Prostate gland (tissue), 2 donors: ENCODE results near the gene MAP4K5.

Experiments
- CTCF ChIP-seq, 4 experiments: fragments of 200-600 bp in 2 of 4; fragments of 450-650 bp in 2 of 4; sonication (generic) in 2 of 4; IDR thresholded peaks; 1 replicate in 3 of 4; 2 replicates in 1 of 4; pipeline ENCODE4 v1.5.1; 2016 to 2019; ENCODE audit warnings: antibody characterized with exemption in 4 of 4, mild to moderate bottlenecking in 2 of 4, moderate library complexity in 2 of 4
- POLR2A ChIP-seq: fragments of 450-650 bp; IDR thresholded peaks from one replicate; pipeline ENCODE4 v1.6.1; 2016; ENCODE audit warnings: antibody characterized with exemption, mild to moderate bottlenecking
- POLR2AphosphoS5 ChIP-seq: sonication (generic); formaldehyde crosslinking; IDR thresholded peaks from one replicate; pipeline ENCODE4 v1.6.1; 2017; ENCODE audit warnings: antibody characterized with exemption

DNA sequence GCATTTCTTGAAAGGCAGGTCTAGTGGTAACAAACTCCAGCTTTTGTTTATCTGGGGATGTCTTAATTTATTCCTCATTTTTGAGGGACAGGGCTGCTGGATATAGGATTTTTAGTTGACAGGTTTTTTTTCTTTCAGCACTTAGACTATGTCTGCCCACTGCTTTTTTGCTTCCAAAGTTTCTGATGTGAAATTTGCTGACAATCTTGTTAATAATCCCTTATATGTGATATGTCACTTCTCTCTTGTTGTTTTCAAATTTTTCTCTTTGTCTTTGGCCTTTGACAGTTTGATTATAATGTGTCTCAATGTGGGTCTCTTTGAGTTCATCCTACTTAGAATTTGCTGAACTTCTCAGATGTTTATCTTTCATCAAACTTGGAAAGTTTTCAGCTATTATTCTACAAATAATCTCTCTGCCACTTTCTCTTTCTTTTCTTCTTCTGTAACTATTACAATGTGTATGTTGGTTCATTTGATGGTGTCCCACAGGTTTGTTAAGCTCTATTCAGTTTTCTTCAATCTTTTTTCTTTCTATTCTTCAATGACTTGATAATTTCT, 37.4 kb upstream of the MAP4K5 start:
- no peak for TF ChIP-seq POLR2AphosphoS5
- TF ChIP-seq CTCF (IDR thresholded peaks at IDR 0.05), result no peak
- no peak for TF ChIP-seq POLR2A
